Glutamatergic neuron (in vitro differentiated cells): ENCODE measurements around the gene TTLL6. TPM values are rescaled to one million over a fixed set of nuclear protein-coding genes. Genes with fewer than 3 reads are reported as not detected.

ENCODE experiments used
- DNase-seq: peaks from one replicate; pipeline ENCODE4 v3.0.0; 2022
- H3K27ac Mint-ChIP-seq: one replicate; pipeline ENCODE4 v1.8.0; 2020; ENCODE audit warnings: mild to moderate bottlenecking, mixed read lengths, inconsistent platforms; ENCODE audit not compliant: unreplicated experiment
- H3K27me3 Mint-ChIP-seq: one replicate; pipeline ENCODE4 v1.8.0; 2020; ENCODE audit warnings: mild to moderate bottlenecking, moderate library complexity, mixed read lengths, inconsistent platforms; ENCODE audit not compliant: unreplicated experiment
- H3K36me3 Mint-ChIP-seq: one replicate; pipeline ENCODE4 v1.8.0; 2020; ENCODE audit warnings: mild to moderate bottlenecking, mixed read lengths, inconsistent platforms; ENCODE audit not compliant: unreplicated experiment
- H3K4me1 Mint-ChIP-seq: one replicate; pipeline ENCODE4 v1.8.0; 2020; ENCODE audit warnings: mild to moderate bottlenecking, low read depth, mixed read lengths, inconsistent platforms; ENCODE audit not compliant: unreplicated experiment
- H3K4me3 Mint-ChIP-seq: one replicate; pipeline ENCODE4 v1.8.0; 2020; ENCODE audit warnings: mild to moderate bottlenecking, mixed read lengths, inconsistent platforms; ENCODE audit not compliant: unreplicated experiment
- H3K9me3 Mint-ChIP-seq: one replicate; pipeline ENCODE4 v1.8.0; 2020; ENCODE audit warnings: mild to moderate bottlenecking, moderate library complexity, mixed read lengths, inconsistent platforms; ENCODE audit not compliant: unreplicated experiment
- total RNA-seq: library from RNA; stranded (reverse); fragmentation: NEBNext Ultra II Directional; extraction: Animal tissue kit (Norgen Biotek cat#: 25700); gene quantifications from one replicate; pipeline ENCODE4 v1.2.1, GENCODE V29; 2021; ENCODE audit not compliant: unreplicated experiment
- TF ChIP-seq, protein P1 (sequence below): fragments of 200-600 bp; sonication (generic); IDR thresholded peaks from one replicate; pipeline ENCODE4 v1.5.0; 2021; ENCODE audit not compliant: partially characterized antibody, unreplicated experiment

Gene TTLL6
- total RNA-seq, 1 donor from 2014 or later: 35.4 TPM

DNA sequence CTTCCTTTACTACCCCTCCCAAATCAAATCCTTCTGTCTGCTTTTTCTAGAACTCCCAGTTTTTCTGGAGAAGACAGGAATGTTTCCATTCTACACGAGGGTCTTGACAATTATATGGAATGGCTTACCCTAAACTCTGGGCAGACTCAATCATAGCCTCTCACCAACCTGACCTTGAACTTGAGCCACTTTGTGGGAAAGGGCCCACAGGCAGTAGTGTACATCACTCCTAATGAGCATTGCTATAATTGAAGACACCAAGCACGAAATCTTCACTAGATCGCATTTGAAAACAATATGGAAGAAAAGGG, 86.8 kb downstream of the TTLL6 start:
- Mint-ChIP-seq H3K4me3 (peak overlapping the region; percentile 26), H3K36me3 (peaks cover 3% of the 10 kb centered on the region), H3K27ac (no peak overlapping the region), H3K9me3 (peaks cover 2% of the 10 kb centered on the region), H3K4me1 (peaks cover 4% of the 10 kb centered on the region), H3K27me3 (peaks cover 49% of the 10 kb centered on the region)
- no peak for DNase-seq
- TF ChIP-seq, protein P1, sequence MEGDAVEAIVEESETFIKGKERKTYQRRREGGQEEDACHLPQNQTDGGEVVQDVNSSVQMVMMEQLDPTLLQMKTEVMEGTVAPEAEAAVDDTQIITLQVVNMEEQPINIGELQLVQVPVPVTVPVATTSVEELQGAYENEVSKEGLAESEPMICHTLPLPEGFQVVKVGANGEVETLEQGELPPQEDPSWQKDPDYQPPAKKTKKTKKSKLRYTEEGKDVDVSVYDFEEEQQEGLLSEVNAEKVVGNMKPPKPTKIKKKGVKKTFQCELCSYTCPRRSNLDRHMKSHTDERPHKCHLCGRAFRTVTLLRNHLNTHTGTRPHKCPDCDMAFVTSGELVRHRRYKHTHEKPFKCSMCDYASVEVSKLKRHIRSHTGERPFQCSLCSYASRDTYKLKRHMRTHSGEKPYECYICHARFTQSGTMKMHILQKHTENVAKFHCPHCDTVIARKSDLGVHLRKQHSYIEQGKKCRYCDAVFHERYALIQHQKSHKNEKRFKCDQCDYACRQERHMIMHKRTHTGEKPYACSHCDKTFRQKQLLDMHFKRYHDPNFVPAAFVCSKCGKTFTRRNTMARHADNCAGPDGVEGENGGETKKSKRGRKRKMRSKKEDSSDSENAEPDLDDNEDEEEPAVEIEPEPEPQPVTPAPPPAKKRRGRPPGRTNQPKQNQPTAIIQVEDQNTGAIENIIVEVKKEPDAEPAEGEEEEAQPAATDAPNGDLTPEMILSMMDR: no peak

DNA sequence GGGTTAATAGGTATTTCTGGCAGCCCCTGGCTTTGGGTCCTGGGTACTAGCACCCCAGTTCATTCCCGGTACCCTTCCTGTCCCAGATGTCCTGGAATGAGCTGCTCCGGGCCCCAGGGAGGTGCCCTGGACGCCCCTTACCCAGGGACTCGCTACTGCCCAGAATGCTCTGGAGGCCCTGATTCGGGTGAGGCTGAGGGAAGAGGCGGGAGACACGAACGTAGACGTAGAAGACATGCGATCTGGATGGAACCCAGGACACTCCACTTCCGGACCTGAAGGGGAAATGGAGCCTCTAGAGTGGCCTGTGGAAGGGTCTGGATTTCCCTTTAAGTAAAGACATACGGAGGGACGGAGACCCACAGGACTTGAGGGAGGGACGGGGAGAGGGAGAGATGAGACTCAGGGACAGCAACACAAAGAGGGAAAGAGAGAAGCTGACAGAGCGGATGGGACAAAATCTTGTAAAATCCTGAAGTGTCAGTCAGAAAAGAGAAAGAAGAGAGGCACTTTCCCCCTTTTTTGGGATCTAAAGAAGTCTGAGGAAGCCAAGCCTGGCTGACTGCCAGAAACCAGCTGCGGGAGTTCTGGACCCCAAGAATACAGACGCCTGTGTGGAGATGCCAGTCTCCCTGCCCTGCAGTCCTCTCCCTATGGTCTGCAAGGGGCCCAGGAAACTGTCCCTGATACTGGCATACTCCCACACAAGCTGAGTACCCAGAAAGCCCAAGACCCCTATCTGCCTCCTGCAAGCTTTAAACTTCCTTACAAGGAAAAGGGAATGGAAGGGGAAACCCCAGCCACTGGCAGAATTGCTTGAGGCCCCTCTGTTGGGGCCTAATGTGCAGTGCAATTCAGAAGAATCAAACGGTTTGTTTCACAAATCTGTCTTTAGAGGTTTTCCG, 87.4 kb downstream of the TTLL6 start:
- H3K4me1 Mint-ChIP-seq: peaks cover 4% of the 10 kb centered on the region
- DNase-seq: no peak
- H3K4me3 Mint-ChIP-seq: peak overlapping the region; percentile 95
- peaks cover 3% of the 10 kb centered on the region for H3K36me3 Mint-ChIP-seq
- H3K9me3 Mint-ChIP-seq: peaks cover 3% of the 10 kb centered on the region
- no peak overlapping the region for H3K27ac Mint-ChIP-seq
- TF ChIP-seq, protein P1: no peak
- H3K27me3 Mint-ChIP-seq: peaks cover 50% of the 10 kb centered on the region

DNA sequence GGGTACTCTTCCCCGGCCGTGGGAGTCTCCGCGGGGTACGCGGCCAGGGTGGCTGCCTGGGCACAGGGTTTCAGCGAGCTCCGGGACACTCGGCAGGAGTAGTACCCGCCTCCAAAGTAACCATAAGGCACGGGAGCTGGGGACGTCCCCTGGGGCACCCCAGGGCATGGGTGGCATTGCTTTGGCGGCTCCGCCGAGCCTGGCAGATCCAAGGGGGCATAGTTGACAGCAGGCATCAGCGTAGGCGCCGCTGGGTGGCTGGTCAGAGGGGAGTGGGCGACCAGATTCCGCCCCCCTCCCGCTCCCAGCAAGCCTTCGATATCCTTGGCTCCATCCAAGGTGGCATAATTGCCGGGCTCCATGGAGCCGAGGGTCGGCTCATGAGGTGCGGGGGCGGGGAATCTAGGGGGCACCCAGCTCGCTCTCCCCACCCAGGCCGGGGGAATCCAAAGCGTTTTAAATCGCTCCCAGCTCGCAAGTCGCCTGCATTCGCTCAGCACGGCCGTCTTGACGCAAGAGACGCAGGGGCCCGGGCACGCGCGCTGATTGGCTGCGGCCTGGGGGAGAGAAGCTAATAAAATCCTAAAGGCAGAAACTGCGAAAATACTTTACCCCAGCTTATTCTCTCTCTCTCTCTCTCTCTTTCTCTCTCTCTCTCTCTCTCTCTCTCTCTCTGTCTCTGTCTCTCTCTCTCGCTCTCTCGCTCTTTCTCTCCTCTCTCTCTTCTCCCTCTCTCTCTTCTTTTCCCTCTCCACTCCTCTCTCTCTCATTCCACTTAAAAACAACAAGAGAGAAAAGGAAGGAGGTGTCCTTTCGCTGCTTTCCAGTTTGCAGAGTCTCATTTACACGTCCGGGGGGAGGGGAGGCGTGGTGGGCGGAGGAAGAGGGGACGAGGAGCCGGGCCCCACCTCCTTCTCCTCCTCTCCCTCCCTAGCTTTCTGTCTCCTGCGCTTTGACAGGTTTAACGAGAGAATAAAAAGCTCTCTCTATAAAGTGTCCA, 88.5 kb downstream of the TTLL6 start, which contains the start of gene HOXB13:
Gene HOXB13 (minus strand): TSS at position 519 of the 1,000 bp plus-strand sequence. CDS start 157 bp downstream, at position 362.
- peaks cover 6% of the 10 kb centered on the region for H3K4me1 Mint-ChIP-seq
- H3K36me3 Mint-ChIP-seq: peaks cover 3% of the 10 kb centered on the region
- peak within 1 kb of the TSS; percentile 95 for H3K4me3 Mint-ChIP-seq
- H3K9me3 Mint-ChIP-seq: peaks cover 1% of the 10 kb centered on the region
- TF ChIP-seq, protein P1: no peak
- peaks cover 48% of the 10 kb centered on the region for H3K27me3 Mint-ChIP-seq
- DNase-seq: peak; percentile 74
- H3K27ac Mint-ChIP-seq: no peak within 1 kb of the TSS

DNA sequence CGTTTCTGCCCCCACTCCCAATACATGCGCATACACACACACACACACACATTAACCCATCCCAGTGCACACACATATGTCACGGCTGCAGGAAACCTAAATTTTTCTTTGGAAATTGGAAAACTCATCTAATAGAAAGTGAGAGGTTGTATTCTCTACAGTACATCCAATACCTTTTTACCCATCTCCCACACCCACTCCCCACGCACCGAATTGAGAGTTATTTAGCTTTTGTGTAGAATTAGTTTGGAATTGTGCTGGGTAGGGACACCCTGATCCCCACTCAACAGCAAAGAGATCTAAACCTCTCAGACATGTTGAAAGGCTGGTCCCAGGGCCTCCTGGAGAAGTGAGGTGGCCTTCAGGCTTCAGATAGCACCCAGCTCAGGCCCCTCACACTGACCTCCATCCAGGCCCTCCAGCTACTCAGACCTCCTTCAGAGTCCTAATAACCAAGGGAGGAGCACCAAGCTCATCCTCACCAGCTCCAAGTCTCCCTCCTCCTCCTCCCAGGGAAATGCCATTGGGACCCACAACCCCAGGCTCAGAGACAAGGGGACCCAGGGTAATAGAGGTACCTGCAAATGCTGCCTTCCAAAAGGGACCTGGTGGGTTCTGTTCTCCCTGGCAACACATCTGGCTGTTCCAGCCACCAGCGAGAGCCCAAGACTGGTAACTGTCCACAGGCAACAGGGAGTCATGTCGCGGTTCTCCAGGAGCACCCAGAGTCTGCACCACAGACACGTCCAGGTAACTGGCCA, 89.4 kb downstream of the TTLL6 start:
- Mint-ChIP-seq H3K27ac (no peak overlapping the region), H3K4me1 (peaks cover 6% of the 10 kb centered on the region), H3K27me3 (peaks cover 47% of the 10 kb centered on the region), H3K9me3 (peaks cover 1% of the 10 kb centered on the region), H3K36me3 (peaks cover 3% of the 10 kb centered on the region), H3K4me3 (peak overlapping the region; percentile 95)
- TF ChIP-seq, protein P1: no peak
- DNase-seq: no peak
